PC-9 (cell line): ENCODE measurements around the gene JOSD2.

Experiments
- CTCF ChIP-seq: fragments of 200-600 bp; sonication (generic); conservative IDR thresholded peaks from 2 replicates; pipeline ENCODE4 v1.6.1; 2017; ENCODE audit warnings: mixed run types, antibody characterized with exemption, mild to moderate bottlenecking, moderate library complexity
- EZH2 ChIP-seq: fragments of 200-600 bp; sonication (generic); IDR thresholded peaks from 2 replicates; pipeline ENCODE4 v1.8.0; 2017; ENCODE audit warnings: antibody characterized with exemption, low read depth

DNA sequence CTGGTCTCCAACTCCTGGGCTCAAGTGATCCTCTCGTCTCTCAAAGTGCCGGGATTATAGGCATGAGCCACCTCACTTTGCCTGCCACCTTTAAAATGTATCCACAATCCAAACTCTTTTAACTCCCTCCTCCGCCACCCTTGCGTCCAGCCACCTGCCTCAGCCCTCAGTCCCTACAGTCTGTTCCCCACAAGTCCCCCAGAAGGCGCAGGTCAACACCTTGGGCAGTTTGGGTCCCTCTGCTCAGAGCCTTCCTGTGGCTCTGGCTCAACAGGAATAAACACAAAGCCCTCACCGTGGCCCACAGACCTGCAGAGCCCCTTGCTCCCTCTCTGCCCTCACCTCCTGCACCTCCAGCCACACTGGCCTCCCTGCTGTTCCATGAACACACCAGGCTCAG lies 42.2 kb downstream of the JOSD2 start:
- TF ChIP-seq CTCF (no peak), EZH2 (no peak)
